Gastroesophageal sphincter (tissue), 4 donors: ENCODE measurements around the gene SIGLEC6. TPM values are rescaled to one million over a fixed set of nuclear protein-coding genes. Genes with fewer than 3 reads are reported as not detected.

Experiments
- ATAC-seq: fragments of 150-250 bp; one replicate; pipeline ENCODE4 v1.9.1; 2016; ENCODE audit warnings: mild to moderate bottlenecking, moderate library complexity
- H3K27ac ChIP-seq, 4 donors: fragments of 200-600 bp; sonication (generic) in 3 of 4; 1 replicate in 3 of 4; 2 replicates in 1 of 4; pipeline ENCODE4 v1.5.1; 2016 to 2019
- H3K27me3 ChIP-seq: fragments of 200-600 bp; sonication (generic); one replicate; pipeline ENCODE4 v1.5.1; 2019
- H3K36me3 ChIP-seq, 2 donors: fragments of 200-600 bp; sonication (generic); one replicate each; pipeline ENCODE4 v1.5.1; 2019; ENCODE audit warnings: control low read depth in 1 of 2
- H3K4me1 ChIP-seq, 3 donors: fragments of 200-600 bp; sonication (generic); 1 replicate in 2 of 3; 2 replicates in 1 of 3; pipeline ENCODE4 v1.5.1; 2016 to 2019; ENCODE audit warnings: control low read depth in 2 of 3
- H3K4me3 ChIP-seq, 2 donors: fragments of 200-600 bp; sonication (generic); one replicate each; pipeline ENCODE4 v1.5.1; 2019; ENCODE audit warnings: mild to moderate bottlenecking in 1 of 2, moderate library complexity in 1 of 2
- H3K9me3 ChIP-seq, 3 donors: fragments of 200-600 bp; sonication (generic); one replicate each; pipeline ENCODE4 v1.5.1; 2017 to 2019; ENCODE audit warnings: control low read depth in 2 of 3
- EP300 ChIP-seq: sonication (generic); formaldehyde crosslinking; IDR thresholded peaks from one replicate; pipeline ENCODE4 v1.6.1; 2017; ENCODE audit warnings: antibody characterized with exemption, mild to moderate bottlenecking
- POLR2A ChIP-seq, 2 donors: fragments of 450-650 bp; IDR thresholded peaks; one replicate each; pipeline ENCODE4 v1.6.1; 2017; ENCODE audit warnings: antibody characterized with exemption in 2 of 2, mild to moderate bottlenecking in 2 of 2, moderate library complexity in 1 of 2
- POLR2AphosphoS5 ChIP-seq: sonication (generic); formaldehyde crosslinking; IDR thresholded peaks from one replicate; pipeline ENCODE4 v1.6.1; 2017; ENCODE audit warnings: antibody characterized with exemption
- WGBS, 2 donors: methylation state at CpG; one replicate each; pipeline ENCODE4 v1.1.5; 2018; ENCODE audit warnings: low coverage in 1 of 2; 5-methylcytosine and 5-hydroxymethylcytosine counted together
- total RNA-seq, 4 donors: library from RNA; depleted of rRNA; stranded (reverse); fragments of >200 nt; gene quantifications; one replicate each; pipeline ENCODE4 v1.1.0, GENCODE V29; 2016
- TF ChIP-seq, protein P1 (sequence below), 4 experiments: fragments of 200-600 bp in 2 of 4; fragments of 450-650 bp in 2 of 4; sonication (generic) in 1 of 4; IDR thresholded peaks; one replicate each; pipeline ENCODE4 v1.5.1; 2017 to 2019; ENCODE audit warnings: antibody characterized with exemption in 4 of 4, mild to moderate bottlenecking in 2 of 4, moderate library complexity in 2 of 4

Gene SIGLEC6
- total RNA-seq, 4 donors from 2014 or later = 0.59 to 3.9 (median 3.1) TPM

DNA sequence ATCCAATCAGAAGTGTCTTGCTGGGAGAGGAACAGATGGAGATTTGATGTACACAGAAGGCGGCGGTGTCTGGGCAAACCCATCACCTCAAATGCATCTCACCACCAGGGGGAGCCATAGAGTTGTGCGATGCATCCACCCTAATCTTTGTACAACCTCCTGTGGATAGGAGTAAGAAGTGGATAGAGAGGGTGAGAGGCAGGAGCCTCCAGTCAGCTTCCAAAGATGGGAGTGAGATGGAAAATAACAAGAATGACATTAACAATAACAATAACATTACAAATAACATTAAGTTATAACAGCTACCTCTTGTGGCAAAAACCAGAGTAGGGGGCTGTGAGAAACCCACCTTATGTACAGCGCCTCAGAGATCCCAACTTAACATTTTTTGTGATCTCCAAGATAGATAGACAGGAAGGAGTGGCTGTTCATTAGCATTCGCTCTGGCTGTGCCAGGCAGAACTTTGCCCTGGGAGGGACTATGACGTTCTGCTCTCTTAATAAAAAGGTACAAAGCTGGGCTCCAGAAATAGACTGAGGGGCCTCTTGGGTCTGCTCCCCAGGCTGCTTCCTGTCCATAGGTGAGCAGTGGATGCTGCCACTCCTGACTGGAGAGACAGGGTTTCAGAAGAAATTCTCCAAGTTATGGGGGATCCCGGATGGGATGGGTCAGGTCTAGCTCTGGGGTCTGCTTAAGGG lies 58.3 kb downstream of the SIGLEC6 start:
- H3K4me1 ChIP-seq = no peaks in the 10 kb centered on the region
- H3K4me3 ChIP-seq = no peak overlapping the region
- no peaks in the 10 kb centered on the region for H3K9me3 ChIP-seq
- TF ChIP-seq POLR2A (IDR thresholded peaks at IDR 0.05) (no peak), POLR2AphosphoS5 (no peak), EP300 (no peak)
- TF ChIP-seq, protein P1, sequence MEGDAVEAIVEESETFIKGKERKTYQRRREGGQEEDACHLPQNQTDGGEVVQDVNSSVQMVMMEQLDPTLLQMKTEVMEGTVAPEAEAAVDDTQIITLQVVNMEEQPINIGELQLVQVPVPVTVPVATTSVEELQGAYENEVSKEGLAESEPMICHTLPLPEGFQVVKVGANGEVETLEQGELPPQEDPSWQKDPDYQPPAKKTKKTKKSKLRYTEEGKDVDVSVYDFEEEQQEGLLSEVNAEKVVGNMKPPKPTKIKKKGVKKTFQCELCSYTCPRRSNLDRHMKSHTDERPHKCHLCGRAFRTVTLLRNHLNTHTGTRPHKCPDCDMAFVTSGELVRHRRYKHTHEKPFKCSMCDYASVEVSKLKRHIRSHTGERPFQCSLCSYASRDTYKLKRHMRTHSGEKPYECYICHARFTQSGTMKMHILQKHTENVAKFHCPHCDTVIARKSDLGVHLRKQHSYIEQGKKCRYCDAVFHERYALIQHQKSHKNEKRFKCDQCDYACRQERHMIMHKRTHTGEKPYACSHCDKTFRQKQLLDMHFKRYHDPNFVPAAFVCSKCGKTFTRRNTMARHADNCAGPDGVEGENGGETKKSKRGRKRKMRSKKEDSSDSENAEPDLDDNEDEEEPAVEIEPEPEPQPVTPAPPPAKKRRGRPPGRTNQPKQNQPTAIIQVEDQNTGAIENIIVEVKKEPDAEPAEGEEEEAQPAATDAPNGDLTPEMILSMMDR (IDR thresholded peaks at IDR 0.05) = peak; percentile 70 to 90 (median 82)
- H3K36me3 ChIP-seq = no peaks in the 10 kb centered on the region
- H3K27ac ChIP-seq = no peak overlapping the region
- peaks cover 56% of the 10 kb centered on the region for H3K27me3 ChIP-seq
- no peak for ATAC-seq
- WGBS, 2 donors = 31 to 33% methylated on average over 2 to 7 of the region's 7 CpGs

DNA sequence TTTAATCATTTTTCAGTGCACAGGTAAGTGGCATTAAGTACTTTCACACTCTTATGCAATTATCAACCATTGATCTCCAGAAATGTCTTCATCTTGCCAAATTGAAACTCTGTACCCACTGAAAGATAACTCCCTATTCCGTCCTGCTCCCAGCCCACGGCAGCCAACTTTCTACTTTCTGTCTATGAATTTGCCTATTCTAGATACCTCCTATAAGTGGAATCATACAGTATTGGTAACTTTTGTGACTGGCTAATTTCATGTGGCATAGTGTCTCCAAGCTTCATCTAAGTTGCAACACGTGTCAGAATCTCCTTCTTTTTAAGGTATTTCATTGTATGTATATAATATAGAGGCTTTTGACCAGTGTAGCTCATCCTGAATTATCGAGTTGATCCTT lies 58.9 kb downstream of the SIGLEC6 start:
- WGBS, 2 donors = 13 to 15% methylated on average over 3 to 4 of the region's 4 CpGs
- no peaks in the 10 kb centered on the region for H3K4me1 ChIP-seq
- no peak overlapping the region for H3K4me3 ChIP-seq
- TF ChIP-seq, protein P1 (IDR thresholded peaks at IDR 0.05) = no peak
- TF ChIP-seq POLR2A (IDR thresholded peaks at IDR 0.05) = no peak
- no peak for TF ChIP-seq POLR2AphosphoS5
- no peak for ATAC-seq
- no peaks in the 10 kb centered on the region for H3K9me3 ChIP-seq
- no peaks in the 10 kb centered on the region for H3K36me3 ChIP-seq
- H3K27ac ChIP-seq = no peak overlapping the region
- H3K27me3 ChIP-seq = peaks cover 57% of the 10 kb centered on the region

DNA sequence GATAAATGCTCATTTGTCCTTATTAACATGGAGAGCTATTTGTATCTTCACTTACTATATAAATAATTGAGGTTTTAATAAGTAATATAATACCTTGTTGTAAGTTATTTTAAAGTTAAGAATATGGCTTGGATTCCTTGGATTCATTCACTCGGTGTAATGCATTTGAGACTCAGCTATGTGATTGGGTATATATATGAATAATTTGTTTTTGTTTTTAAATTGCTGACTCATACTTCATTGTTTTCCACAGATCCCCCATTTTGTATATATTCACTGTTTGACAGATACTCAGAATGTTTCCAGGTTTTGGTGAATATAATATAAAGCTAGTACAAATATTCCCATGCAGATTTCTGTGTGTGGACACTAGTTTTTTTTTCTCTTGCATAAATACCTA lies 59.9 kb downstream of the SIGLEC6 start:
- Histone ChIP-seq H3K27ac (no peak overlapping the region), H3K36me3 (no peaks in the 10 kb centered on the region), H3K4me3 (no peak overlapping the region), H3K9me3 (no peaks in the 10 kb centered on the region), H3K4me1 (no peaks in the 10 kb centered on the region), H3K27me3 (peaks cover 57% of the 10 kb centered on the region)
- ATAC-seq = no peak
- no peak for TF ChIP-seq POLR2A (IDR thresholded peaks at IDR 0.05)
- no peak for TF ChIP-seq EP300
- TF ChIP-seq POLR2AphosphoS5 = no peak
- TF ChIP-seq, protein P1 (IDR thresholded peaks at IDR 0.05) = no peak
- WGBS, 2 donors = 45 to 62% methylated on average over 1 of the region's 1 CpG

DNA sequence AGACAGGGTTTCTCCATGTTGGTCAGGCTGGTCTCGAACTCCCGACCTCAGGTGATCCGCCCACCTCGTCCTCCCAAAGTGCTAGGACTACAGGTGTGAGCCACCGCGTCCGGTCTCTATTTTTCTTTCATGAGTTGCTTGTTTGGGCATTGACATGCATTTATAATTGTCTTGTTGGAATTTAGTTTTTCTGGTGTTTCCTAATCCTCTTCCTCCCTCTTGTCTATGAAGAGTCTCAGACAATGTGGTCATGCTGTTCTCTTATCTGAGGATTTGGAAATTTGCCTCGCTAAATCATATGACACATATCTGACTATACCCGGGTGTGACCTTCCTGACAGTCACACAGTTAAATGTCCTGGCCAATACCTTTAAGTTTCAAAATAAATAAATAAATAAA lies 60.5 kb downstream of the SIGLEC6 start:
- no peak overlapping the region for H3K4me3 ChIP-seq
- no peaks in the 10 kb centered on the region for H3K9me3 ChIP-seq
- no peak overlapping the region for H3K27ac ChIP-seq
- no peak for TF ChIP-seq EP300
- H3K4me1 ChIP-seq = no peaks in the 10 kb centered on the region
- 73 to 79% methylated on average over 9 of the region's 9 CpGs for WGBS, 2 donors
- H3K36me3 ChIP-seq = no peaks in the 10 kb centered on the region
- peaks cover 53% of the 10 kb centered on the region for H3K27me3 ChIP-seq
- ATAC-seq = no peak

DNA sequence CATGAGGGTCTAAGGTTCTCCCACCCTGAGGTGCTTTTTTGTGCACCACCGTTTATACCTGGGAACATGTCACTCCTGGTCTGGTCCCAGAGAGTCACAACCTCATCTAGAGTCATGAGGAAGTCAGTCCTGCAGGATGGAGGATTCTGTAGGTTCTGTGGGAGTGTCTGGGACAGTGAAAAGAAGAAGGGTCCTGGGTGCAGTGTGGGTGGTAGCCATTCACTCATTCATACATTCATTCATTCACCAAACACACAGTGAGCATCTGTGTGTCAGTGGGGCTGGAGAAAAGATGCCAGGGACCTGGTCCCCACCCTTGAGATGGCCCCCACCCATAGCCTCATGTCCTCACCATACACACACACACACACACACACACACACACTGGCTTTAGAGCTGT lies 61.8 kb downstream of the SIGLEC6 start:
- TF ChIP-seq, protein P1 (IDR thresholded peaks at IDR 0.05) = no peak
- TF ChIP-seq POLR2AphosphoS5 (no peak), EP300 (no peak), POLR2A (IDR thresholded peaks at IDR 0.05) (no peak)
- H3K9me3 ChIP-seq = no peaks in the 10 kb centered on the region
- no peak overlapping the region for H3K4me3 ChIP-seq
- WGBS, 2 donors = no CpG with 5 or more reads among the region's 1 CpG
- peaks cover 50% of the 10 kb centered on the region for H3K27me3 ChIP-seq
- H3K27ac ChIP-seq = no peak overlapping the region
- no peaks in the 10 kb centered on the region for H3K4me1 ChIP-seq
- ATAC-seq = no peak
- no peaks in the 10 kb centered on the region for H3K36me3 ChIP-seq
